SK-N-SH treated with all-trans-retinoic acid at 6 μM for 48 hours (cell line): ENCODE measurements around the gene FAM151A.

Experiments
- ATAC-seq: fragments of 200-7000 bp; cut with Tn5 transposase; 3 replicates; pipeline ENCODE4 v1.9.1; 2020; ENCODE audit warnings: mild to moderate bottlenecking, moderate library complexity
- ARNTL ChIP-seq: fragments of 450-650 bp; formaldehyde crosslinking; IDR thresholded peaks from 2 replicates; pipeline ENCODE4 v1.5.0; 2020; ENCODE audit warnings: low read depth, mild to moderate bottlenecking, moderate library complexity, borderline replicate concordance
- BACH2 ChIP-seq: fragments of 250-450 bp; sonication (Bioruptor Pico); IDR thresholded peaks from 2 replicates; pipeline ENCODE4 v1.9.0; 2021; ENCODE audit warnings: mild to moderate bottlenecking, borderline replicate concordance
- CSDC2 ChIP-seq: fragments of 250-450 bp; sonication (Bioruptor Pico); IDR thresholded peaks from 2 replicates; pipeline ENCODE4 v1.5.0; 2020; ENCODE audit warnings: mild to moderate bottlenecking, moderate library complexity
- ESRRG ChIP-seq: fragments of 250-450 bp; sonication (Bioruptor Pico); IDR thresholded peaks from 2 replicates; pipeline ENCODE4 v1.6.1; 2021; ENCODE audit warnings: mild to moderate bottlenecking
- GLIS3 ChIP-seq: fragments of 250-450 bp; sonication (Bioruptor Pico); IDR thresholded peaks from 2 replicates; pipeline ENCODE4 v1.5.0; 2020; ENCODE audit warnings: mild to moderate bottlenecking, moderate library complexity
- ISL1 ChIP-seq: fragments of 250-450 bp; sonication (Bioruptor Pico); IDR thresholded peaks from 2 replicates; pipeline ENCODE4 v2.1.2; 2022; ENCODE audit warnings: mild to moderate bottlenecking, moderate library complexity
- OSR1 ChIP-seq: fragments of 250-450 bp; sonication (Bioruptor Pico); IDR thresholded peaks from 2 replicates; pipeline ENCODE4 v1.8.0; 2022; ENCODE audit warnings: moderate library complexity, mild to moderate bottlenecking, inconsistent platforms
- PPARA ChIP-seq: fragments of 250-450 bp; sonication (Bioruptor Pico); IDR thresholded peaks from 2 replicates; pipeline ENCODE4 v1.5.0; 2020; ENCODE audit warnings: mild to moderate bottlenecking, borderline replicate concordance
- RARB ChIP-seq: fragments of 250-450 bp; sonication (Bioruptor Pico); IDR thresholded peaks from 2 replicates; pipeline ENCODE4 v1.8.0; 2021; ENCODE audit warnings: mild to moderate bottlenecking, moderate library complexity
- TCF4 ChIP-seq: fragments of 250-450 bp; sonication (Bioruptor Pico); IDR thresholded peaks from 2 replicates; pipeline ENCODE4 v1.8.0; 2021; ENCODE audit warnings: mild to moderate bottlenecking, moderate library complexity, borderline replicate concordance
- ZC3H10 ChIP-seq: fragments of 250-450 bp; sonication (Bioruptor Pico); IDR thresholded peaks from 2 replicates; pipeline ENCODE4 v1.5.1; 2021; ENCODE audit warnings: mild to moderate bottlenecking, moderate library complexity
- ZFP3 ChIP-seq: fragments of 250-450 bp; sonication (Bioruptor Pico); IDR thresholded peaks from 2 replicates; pipeline ENCODE4 v1.5.0; 2020; ENCODE audit warnings: mild to moderate bottlenecking, moderate library complexity
- ZFP30 ChIP-seq: fragments of 450-650 bp; formaldehyde crosslinking; IDR thresholded peaks from 2 replicates; pipeline ENCODE4 v1.5.0; 2022; ENCODE audit warnings: mild to moderate bottlenecking, moderate library complexity
- ZNF565 ChIP-seq: fragments of 450-650 bp; formaldehyde crosslinking; conservative IDR thresholded peaks from 2 replicates; pipeline ENCODE4 v1.5.0; 2020; ENCODE audit warnings: low read depth, mild to moderate bottlenecking, moderate library complexity
- ZNF70 ChIP-seq: fragments of 450-650 bp; formaldehyde crosslinking; IDR thresholded peaks from 2 replicates; pipeline ENCODE4 v1.5.0; 2020; ENCODE audit warnings: mild to moderate bottlenecking, moderate library complexity
- ZNF8 ChIP-seq: fragments of 450-650 bp; formaldehyde crosslinking; IDR thresholded peaks from 2 replicates; pipeline ENCODE4 v1.5.0; 2020; ENCODE audit warnings: mild to moderate bottlenecking, moderate library complexity
- TF ChIP-seq, protein P1 (sequence below): fragments of 250-450 bp; sonication (Bioruptor Pico); IDR thresholded peaks from 2 replicates; pipeline ENCODE4 v1.5.1; 2020; ENCODE audit warnings: low read depth, mild to moderate bottlenecking, moderate library complexity
- TF ChIP-seq, protein P2 (sequence below): fragments of 250-450 bp; sonication (Bioruptor Pico); IDR thresholded peaks from 2 replicates; pipeline ENCODE4 v1.5.0; 2020; ENCODE audit warnings: mild to moderate bottlenecking, moderate library complexity
- TF ChIP-seq, protein P3 (sequence below): fragments of 250-450 bp; sonication (Bioruptor Pico); IDR thresholded peaks from 2 replicates; pipeline ENCODE4 v1.8.0; 2021; ENCODE audit warnings: low read depth, mild to moderate bottlenecking, moderate library complexity, borderline replicate concordance
- TF ChIP-seq, protein P4 (sequence below): fragments of 250-450 bp; sonication (Bioruptor Pico); IDR thresholded peaks from 2 replicates; pipeline ENCODE4 v1.8.0; 2020; ENCODE audit warnings: mild to moderate bottlenecking, moderate library complexity, borderline replicate concordance
- TF ChIP-seq, protein P5 (sequence below): fragments of 250-450 bp; sonication (Bioruptor Pico); IDR thresholded peaks from 2 replicates; pipeline ENCODE4 v1.5.1; 2021; ENCODE audit warnings: mild to moderate bottlenecking, moderate library complexity

Gene FAM151A

DNA sequence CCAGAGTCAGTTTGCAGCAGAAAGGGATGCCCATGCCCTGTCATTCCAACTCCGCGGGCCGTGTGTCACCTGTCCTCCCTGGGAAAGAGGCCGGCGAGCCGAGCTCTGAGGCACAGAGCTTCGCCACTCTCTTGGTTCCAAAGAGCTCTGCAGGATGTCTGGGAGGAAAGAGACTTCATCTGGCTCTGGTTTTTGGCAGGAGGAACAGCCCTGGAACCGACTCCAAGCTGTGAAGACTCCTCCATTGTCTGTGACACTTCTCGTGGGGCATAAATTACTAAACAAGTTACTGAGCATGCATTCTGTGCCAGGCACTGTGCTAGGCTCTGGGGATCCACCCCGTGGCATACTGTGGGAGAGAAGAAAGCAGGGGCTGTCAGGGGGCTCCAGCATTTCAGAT lies 3.9 kb upstream of the FAM151A start:
- TF ChIP-seq OSR1 (CRISPR knock-in tag) (no peak), GLIS3 (CRISPR knock-in tag) (no peak), ZC3H10 (no peak), TCF4 (no peak), PPARA (no peak), ZNF8 (CRISPR knock-in tag) (no peak), ZNF70 (CRISPR knock-in tag) (no peak), ESRRG (CRISPR knock-in tag) (no peak), ARNTL (CRISPR knock-in tag) (no peak), ZNF565 (CRISPR knock-in tag) (no peak), ZFP30 (CRISPR knock-in tag) (no peak), CSDC2 (CRISPR knock-in tag) (no peak)
- TF ChIP-seq, protein P1, sequence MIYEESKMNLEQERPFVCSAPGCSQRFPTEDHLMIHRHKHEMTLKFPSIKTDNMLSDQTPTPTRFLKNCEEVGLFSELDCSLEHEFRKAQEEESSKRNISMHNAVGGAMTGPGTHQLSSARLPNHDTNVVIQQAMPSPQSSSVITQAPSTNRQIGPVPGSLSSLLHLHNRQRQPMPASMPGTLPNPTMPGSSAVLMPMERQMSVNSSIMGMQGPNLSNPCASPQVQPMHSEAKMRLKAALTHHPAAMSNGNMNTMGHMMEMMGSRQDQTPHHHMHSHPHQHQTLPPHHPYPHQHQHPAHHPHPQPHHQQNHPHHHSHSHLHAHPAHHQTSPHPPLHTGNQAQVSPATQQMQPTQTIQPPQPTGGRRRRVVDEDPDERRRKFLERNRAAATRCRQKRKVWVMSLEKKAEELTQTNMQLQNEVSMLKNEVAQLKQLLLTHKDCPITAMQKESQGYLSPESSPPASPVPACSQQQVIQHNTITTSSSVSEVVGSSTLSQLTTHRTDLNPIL (CRISPR knock-in tag): no peak
- TF ChIP-seq, protein P2, sequence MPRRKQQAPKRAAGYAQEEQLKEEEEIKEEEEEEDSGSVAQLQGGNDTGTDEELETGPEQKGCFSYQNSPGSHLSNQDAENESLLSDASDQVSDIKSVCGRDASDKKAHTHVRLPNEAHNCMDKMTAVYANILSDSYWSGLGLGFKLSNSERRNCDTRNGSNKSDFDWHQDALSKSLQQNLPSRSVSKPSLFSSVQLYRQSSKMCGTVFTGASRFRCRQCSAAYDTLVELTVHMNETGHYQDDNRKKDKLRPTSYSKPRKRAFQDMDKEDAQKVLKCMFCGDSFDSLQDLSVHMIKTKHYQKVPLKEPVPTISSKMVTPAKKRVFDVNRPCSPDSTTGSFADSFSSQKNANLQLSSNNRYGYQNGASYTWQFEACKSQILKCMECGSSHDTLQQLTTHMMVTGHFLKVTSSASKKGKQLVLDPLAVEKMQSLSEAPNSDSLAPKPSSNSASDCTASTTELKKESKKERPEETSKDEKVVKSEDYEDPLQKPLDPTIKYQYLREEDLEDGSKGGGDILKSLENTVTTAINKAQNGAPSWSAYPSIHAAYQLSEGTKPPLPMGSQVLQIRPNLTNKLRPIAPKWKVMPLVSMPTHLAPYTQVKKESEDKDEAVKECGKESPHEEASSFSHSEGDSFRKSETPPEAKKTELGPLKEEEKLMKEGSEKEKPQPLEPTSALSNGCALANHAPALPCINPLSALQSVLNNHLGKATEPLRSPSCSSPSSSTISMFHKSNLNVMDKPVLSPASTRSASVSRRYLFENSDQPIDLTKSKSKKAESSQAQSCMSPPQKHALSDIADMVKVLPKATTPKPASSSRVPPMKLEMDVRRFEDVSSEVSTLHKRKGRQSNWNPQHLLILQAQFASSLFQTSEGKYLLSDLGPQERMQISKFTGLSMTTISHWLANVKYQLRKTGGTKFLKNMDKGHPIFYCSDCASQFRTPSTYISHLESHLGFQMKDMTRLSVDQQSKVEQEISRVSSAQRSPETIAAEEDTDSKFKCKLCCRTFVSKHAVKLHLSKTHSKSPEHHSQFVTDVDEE (CRISPR knock-in tag): no peak
- TF ChIP-seq, protein P3, sequence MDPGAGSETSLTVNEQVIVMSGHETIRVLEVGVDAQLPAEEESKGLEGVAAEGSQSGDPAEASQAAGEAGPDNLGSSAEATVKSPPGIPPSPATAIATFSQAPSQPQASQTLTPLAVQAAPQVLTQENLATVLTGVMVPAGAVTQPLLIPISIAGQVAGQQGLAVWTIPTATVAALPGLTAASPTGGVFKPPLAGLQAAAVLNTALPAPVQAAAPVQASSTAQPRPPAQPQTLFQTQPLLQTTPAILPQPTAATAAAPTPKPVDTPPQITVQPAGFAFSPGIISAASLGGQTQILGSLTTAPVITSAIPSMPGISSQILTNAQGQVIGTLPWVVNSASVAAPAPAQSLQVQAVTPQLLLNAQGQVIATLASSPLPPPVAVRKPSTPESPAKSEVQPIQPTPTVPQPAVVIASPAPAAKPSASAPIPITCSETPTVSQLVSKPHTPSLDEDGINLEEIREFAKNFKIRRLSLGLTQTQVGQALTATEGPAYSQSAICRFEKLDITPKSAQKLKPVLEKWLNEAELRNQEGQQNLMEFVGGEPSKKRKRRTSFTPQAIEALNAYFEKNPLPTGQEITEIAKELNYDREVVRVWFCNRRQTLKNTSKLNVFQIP (CRISPR knock-in tag): no peak
- TF ChIP-seq, protein P4, sequence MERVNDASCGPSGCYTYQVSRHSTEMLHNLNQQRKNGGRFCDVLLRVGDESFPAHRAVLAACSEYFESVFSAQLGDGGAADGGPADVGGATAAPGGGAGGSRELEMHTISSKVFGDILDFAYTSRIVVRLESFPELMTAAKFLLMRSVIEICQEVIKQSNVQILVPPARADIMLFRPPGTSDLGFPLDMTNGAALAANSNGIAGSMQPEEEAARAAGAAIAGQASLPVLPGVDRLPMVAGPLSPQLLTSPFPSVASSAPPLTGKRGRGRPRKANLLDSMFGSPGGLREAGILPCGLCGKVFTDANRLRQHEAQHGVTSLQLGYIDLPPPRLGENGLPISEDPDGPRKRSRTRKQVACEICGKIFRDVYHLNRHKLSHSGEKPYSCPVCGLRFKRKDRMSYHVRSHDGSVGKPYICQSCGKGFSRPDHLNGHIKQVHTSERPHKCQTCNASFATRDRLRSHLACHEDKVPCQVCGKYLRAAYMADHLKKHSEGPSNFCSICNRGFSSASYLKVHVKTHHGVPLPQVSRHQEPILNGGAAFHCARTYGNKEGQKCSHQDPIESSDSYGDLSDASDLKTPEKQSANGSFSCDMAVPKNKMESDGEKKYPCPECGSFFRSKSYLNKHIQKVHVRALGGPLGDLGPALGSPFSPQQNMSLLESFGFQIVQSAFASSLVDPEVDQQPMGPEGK (CRISPR knock-in tag): no peak
- ATAC-seq: no peak

DNA sequence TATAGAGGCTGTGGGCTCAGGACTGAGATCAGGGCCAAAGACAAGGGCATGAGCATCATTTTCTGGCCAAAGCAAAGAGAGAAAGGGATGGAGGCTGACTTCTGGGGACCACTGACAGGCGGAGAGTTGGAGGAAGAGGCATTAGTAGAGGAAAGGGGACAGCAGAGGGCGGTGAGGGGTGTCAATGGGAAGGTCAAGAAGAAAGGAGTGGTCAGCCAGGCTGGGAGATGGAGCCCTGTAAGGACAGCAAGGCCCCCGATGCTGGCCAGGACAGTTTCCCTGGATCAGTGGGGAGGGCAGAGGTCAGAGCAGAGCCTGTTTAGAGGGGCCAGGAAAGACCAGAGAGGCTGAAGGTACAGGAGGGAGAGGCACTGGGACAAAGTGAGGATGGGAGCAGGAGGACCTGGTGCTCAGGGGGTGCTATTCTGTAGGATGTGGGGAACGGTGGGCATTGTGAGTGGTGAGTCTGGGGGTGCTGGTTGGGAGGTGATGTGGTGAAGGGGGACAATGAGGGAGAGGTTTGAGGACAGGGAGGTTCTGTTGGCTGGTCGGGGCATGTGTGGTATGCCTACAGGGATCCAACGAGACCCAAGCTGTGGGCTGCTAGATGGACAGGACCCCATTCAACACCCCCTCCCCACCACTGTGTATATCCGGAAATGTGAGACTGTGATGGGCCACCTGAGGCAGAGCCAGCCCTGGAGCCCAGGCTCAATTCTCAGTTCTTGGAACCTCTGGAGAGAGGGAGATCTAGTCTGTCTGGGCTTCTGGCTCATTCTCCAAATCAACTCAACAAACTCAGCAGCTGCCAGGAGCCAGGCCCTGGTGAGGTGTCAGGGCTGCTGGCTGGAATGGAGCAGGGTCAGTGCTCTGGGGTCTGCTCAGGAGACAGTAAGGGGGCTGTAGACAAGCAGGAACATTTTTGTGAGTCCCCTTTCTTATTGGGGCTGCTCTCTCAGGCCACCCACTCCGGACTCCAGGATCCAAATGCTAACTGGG lies 1.4 kb upstream of the FAM151A start:
- TF ChIP-seq, protein P1 (CRISPR knock-in tag): no peak
- TF ChIP-seq BACH2 (CRISPR knock-in tag) (no peak), ZNF565 (CRISPR knock-in tag) (no peak), ESRRG (CRISPR knock-in tag) (no peak), CSDC2 (CRISPR knock-in tag) (no peak), ISL1 (CRISPR knock-in tag) (no peak), ZFP3 (CRISPR knock-in tag) (no peak), RARB (CRISPR knock-in tag) (no peak), ARNTL (CRISPR knock-in tag) (no peak), ZNF8 (CRISPR knock-in tag) (no peak)
- TF ChIP-seq, protein P5, sequence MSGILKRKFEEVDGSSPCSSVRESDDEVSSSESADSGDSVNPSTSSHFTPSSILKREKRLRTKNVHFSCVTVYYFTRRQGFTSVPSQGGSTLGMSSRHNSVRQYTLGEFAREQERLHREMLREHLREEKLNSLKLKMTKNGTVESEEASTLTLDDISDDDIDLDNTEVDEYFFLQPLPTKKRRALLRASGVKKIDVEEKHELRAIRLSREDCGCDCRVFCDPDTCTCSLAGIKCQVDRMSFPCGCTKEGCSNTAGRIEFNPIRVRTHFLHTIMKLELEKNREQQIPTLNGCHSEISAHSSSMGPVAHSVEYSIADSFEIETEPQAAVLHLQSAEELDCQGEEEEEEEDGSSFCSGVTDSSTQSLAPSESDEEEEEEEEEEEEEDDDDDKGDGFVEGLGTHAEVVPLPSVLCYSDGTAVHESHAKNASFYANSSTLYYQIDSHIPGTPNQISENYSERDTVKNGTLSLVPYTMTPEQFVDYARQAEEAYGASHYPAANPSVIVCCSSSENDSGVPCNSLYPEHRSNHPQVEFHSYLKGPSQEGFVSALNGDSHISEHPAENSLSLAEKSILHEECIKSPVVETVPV (CRISPR knock-in tag): no peak
- TF ChIP-seq, protein P3 (CRISPR knock-in tag): no peak
- TF ChIP-seq, protein P4 (CRISPR knock-in tag): no peak
- no peak for ATAC-seq
